GM15510 (cell line): ENCODE measurements around the gene RTL1.

Experiments used
- POLR2A ChIP-seq: IDR thresholded peaks from 3 replicates; pipeline ENCODE4 v1.6.1; 2011; ENCODE audit warnings: borderline replicate concordance; ENCODE audit not compliant: insufficient read length; ENCODE audit errors: extremely low read depth

Gene RTL1

DNA sequence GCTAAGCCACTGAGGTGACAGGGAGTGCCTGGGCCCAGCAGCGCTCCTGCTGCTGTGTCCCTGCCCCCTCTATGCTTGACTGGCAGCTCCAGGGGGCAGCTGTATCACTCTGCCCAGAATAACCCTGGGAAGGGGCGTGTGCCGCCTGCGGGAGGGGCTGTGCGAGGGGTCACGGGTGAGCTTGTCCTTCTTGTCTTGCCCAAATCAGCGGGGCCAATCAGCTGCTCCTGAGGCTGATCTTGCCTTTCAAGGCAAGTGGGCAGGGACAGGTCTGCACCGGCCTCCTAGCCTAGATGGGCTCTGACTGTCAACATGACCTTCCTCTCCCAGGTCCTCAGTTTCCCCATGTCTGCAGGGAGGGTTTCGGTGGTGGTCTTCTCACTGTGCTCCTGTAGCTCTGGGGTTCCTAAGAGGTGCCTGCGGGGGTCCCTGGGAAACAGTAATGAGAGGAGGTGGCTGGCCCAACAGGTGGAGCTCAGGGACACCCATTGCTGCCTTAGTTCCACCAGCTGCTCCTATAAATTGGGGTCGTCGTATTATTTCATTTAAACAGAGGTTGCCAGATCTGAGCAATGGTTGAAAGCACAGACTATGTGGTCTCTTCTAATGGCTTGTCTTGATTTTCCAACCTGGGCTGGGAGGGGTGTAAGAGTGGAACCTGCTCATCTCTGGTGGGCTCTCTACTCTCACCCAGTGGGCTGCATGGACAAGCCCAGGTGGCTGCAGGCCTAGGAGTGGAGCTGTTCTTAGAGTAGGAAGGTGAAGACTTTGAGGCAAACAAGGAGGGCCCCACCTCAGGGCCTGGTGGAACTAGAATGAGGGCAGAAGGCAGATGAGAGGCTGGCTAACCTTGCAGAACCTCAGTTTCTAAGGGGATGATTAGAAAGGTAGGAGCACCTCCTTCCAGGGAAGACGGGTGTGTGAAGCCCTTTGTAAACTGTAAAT, 11.7 kb downstream of the RTL1 start:
- no peak for TF ChIP-seq POLR2A

DNA sequence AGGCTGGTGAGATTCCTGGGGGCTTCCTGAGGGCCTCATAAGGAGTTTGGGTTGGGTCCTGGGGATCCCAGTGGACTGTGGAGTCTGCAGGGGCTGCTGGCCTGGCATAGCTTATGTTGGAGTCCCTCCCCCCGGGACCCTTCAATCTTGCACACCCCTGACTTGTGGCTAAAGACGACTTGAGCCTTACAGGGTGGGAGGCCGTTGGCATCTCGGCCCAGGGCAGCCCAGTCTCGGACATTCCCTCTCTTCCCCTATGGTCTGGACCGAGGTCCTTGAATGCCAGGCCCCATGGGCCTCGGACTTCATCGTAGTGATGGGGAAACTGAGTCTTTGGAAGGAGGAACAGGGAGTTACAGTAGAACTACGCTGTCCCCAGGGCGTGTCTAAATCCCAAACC, 12.5 kb downstream of the RTL1 start:
- no peak for TF ChIP-seq POLR2A

DNA sequence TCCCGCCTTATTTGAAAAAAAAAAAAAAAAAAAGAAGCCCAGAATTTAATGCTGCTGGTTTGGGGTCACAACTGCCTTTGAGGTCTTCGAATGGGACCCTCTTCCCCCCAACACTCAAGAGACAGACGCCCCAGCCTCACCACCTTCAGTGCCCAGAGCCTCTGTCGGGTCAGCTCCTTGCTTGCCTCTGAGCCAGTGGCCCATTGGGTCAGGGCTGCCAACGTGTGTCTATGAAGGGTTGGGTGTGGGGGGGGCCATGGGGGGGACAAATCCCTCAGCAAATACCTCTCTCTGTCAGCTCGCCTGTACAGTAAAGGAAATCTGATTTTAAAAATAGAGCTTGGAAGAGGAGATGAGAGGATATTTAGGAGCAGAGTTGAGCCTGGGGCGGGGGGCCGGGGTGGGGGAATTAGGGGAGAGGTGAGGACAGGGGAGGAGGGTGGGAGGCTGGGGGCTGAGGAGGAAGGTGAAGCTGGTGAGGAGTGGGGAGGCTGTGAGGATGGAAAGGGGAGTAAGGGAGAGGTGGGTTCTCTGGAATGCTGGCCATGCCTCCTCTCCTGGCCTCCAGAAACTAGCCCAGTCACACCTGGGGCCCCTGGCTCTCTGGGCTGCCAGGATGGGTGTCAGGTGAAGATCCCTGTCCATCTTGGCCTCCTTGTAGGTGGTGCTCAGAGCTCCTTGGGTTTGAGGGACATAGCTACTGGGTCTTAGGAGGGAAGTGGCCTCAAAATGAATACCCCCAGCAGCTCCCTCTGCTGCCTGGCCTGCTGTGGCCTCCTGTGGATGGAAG, 13.3 kb downstream of the RTL1 start:
- TF ChIP-seq POLR2A, result no peak

DNA sequence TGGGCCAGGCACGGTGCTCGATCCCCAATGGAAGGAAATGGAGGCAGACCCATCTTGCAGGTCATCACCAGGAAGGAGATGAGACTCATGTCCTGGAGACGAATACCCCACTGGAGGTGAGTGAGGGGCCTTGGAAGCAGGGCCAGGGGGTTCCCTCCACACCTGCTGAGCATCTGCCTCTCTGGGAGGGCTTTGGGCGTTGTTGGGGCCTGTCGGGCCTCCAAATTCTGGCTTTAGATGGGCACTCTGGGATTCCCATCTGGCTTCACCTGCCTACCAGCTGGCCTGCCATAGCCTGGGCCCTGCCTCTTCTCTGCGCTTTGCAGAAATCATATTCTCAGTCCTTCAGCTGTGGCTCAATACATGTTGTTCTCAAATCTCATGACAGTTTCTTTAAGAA, 13.9 kb downstream of the RTL1 start:
- no peak for TF ChIP-seq POLR2A

DNA sequence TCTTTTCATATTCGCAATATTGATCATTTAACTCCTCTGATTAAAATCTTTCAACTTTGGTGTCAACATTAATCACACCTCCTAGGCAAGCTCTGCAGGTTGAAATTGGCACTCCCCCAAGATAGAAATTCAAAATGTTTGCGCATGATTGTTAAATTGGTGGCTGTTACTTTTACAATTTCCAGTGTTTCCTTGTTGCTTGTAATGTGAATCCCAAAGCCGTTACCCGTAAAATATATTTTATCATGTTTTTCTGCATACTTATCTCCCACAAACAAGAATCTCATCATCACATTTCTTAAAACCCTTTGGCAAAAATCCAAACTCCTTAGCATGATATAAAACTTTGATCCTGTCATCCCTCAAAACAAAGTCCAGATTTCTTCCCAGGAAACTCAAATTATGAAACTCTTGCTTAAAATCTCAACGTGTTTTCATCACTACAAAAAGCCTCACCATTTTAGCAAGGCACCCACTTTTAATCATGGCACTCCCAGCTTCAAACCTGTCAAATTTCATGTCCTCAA, 14.7 kb downstream of the RTL1 start:
- TF ChIP-seq POLR2A, result no peak

DNA sequence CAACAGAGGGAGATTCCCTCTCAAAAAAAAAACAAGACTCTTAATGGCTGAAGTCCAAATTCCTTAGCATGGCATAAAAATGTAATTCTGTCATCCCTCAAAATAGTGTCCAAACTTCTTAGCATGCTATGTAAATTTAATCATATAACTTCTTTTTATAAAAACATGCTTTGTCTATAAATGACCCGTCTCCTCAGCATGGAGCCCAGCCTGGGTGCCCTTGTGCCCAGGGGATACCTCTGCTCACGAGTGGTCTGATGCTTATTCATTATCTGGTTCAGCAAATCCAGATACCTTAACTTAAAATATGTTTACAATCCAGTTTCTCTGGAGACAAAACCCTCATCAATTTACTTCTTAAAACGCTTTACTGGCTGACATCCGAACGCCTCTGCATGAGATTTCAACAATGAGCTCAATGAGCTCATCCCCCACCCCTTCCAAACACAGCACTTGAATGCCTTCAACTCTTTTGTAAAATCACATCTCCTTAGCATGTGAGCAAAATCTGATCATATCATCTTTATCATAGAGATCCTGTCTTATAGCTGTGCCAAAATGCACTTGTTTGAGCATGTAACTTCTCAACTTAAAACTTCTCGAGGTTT, 15.7 kb downstream of the RTL1 start:
- TF ChIP-seq POLR2A, result no peak

DNA sequence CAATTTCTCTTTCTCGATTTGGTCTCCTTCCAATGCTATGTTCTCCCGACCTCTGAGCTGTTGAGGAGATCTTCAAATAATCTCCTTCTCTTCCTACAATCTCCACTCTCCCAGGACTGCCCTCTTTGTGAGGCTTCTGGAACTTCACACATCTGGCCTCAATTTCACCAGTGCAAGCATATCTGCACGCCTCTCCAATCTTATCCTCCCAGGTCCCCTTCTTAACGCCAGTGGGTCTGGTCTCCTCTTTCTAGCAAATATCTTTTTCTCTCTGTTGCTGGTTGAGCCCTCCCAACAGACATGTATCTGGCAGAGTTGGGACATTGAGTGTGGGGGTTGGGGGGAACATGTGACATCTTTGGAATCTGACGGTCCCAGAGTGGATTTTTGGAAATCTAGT, 17.9 kb downstream of the RTL1 start:
- TF ChIP-seq POLR2A, result no peak

DNA sequence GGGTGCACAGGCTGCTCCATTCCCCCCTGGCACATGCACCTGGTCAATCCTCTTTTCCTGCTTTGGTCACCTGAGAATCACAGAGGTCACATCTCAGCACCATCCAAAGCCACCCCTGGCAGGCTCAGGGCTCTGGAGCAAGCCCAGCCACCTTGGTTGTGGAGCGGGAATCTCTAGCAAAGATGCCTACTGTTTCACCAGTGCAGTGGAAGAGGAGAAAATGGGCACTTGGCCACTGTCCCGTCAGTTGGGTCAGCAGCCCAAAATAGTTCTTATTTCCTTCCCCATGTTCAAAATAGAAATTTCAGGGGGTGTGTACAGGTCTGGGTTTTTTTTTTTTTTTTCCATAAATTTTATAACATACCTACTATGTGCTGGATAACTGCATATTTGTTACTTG, 18.3 kb downstream of the RTL1 start:
- no peak for TF ChIP-seq POLR2A

DNA sequence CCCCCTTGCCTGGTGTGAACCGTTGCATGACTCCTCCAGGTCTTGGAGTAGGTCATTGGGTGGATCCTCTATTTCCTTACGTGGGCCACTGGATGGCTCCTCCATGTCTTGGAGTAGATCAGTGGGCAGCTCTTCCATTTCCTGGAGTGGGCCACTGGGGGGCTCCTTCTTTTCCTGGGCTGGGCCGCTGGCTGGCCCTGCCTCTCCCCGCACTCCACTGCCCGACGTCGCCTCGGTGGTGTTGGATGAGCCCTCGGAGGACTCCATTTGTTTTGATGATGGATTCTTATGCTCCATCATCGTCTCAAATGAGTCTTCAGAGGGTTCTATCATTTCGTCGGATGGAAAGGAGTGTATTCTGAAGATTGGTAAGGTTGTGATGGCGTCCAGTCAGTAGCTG, 19.1 kb downstream of the RTL1 start:
- no peak for TF ChIP-seq POLR2A

DNA sequence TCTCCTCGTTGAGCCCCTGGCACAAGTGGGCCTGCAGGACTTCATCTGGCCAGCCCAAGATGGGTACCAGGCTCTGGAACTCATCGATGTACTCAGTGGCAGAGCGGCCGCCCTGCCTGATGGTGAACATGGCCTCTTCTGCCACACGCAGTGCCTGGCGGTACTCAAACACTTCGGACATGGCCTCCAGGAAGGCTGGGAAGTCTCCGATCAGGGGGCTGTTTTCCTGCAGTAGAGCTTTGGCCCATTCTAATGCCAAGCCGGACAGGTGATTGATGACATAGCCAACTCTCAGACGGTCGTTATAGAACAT, 19.8 kb downstream of the RTL1 start:
- no peak for TF ChIP-seq POLR2A

DNA sequence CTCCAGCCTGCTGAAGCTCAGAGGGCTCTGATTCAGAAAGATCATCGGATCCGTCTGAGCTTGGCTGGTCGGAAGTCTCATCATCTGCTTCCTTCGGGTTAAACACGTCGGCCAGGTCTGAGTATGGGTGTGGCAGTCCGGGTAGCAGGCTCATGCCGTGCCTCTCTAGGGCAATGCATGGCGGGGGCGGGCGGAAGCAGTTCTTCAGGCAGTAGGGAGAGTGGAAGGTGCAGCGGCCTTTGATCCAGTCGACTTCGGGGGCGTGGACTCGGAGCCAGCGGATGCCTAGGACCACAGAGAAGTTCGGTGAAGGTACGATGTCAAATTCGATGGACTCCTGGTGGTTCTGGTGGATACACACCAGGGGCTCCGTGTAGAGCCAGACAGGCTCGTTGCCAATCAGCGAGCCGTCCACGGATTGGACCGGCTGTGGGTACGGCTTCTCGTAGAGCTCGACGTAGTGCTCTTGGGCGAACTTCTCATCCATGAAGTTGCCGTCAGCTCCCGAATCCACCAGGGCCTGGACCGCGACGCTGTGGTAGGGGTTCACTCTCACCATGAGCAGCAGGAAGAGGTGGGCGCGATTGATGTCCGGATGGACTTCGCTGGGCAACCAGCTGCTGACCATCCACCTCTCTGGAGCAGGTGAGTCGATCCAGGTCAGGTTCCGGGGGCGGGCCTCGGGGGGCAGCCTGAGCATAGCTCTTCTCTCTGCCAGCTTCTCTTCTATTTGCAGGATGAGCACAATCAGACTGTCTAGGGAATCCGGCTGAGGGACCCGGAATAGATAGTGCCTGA, 20.3 kb downstream of the RTL1 start:
- no peak for TF ChIP-seq POLR2A

DNA sequence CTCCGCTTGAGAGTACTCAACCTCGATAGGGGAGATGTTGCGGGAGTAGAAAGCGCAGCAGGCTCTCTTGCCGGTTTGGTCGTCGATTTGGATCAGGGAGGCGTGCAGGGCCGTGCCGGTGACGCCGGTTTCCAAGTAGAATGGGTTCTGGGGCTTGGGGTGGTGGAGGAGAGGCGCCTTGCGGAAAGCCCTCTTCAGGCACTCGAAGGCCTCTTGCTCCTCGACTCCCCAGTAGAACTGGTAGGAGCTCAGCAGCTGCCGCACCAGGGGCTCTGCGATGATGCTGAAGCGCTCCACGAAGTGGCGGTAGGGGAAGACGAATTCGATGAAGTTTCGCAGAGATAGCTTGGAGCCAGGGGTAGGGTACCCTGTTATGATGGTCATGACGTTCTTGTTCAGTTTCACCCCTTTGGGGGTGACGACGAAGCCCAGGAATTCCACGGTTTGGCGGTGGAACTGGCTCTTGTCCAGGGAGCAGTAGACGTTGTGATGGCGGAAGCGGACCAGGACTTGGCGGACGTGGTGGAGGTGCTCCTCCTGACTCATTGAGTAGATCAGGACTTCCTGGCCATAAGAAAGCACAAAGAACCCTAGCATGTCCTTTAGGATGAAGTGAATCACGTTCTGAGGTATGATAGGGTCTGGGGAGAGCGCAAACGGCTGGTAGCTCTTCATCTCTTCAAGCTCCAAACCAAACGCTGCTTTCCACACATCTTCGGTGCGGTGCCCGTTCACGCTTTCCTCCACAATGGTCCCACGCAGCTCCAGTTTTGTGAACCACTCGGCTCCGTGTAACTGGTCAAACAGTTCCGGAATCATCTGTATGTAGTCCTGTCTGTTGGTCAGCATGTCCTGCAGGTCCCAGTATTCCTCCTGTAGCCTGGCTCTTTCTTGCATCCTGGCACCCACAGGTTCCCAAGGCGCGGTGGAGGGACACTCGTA, 21.2 kb downstream of the RTL1 start:
- TF ChIP-seq POLR2A, result no peak
